GM12891 (cell line): Measurements from ENCODE around the gene EFTUD2.

Experiments
- POLR2A ChIP-seq: IDR thresholded peaks from 2 replicates; pipeline ENCODE4 v1.6.1; 2011; ENCODE audit warnings: low read depth, low read length, control low read depth
- POU2F2 ChIP-seq: IDR thresholded peaks from 2 replicates; pipeline ENCODE4 v1.6.1; 2011; ENCODE audit warnings: low read depth, mild to moderate bottlenecking, control low read depth, low read length, moderate library complexity

DNA sequence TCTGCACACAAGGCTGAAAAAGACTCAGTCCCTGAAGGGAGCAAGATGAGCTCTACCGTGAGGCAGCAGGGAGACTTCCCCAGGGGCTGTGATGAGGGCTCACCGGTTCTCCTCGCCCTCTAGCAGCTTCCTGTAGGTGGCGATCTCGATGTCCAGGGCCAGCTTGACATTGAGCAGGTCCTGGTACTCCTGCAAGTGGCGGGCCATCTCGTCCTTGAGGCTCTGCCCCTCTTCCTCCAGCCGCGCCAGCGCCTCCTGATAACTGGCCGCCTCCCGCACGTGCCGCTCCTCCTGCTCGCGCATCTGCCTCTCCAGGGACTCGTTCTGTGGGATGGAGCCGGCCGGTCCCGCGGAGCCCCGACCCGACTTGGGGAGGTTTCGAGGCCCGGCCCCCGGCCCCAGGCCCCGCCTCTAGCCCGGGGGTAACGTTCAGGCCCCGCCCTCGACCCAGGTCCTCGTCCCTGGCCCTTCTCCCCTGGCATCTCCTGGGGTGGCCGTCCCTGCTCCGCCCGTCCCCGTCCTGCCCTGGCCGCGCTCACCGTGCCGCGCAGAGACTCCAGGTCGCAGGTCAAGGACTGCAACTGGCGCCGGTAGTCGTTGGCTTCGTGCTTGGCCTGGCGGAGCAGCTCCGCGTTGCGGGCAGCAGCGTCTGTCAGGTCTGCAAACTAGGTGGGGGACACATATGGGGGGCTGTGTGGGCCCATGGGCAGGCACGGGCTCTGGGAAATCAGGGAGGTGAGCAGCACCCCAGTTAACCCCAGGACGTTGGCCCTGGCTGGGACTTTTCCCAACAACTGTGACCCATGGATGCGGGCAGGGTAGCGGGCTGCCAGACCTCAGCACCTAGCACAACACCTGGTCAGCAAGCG lies 12.1 kb upstream of the EFTUD2 start:
- TF ChIP-seq POLR2A, result no peak
- no peak for TF ChIP-seq POU2F2
